ENCODE results near the gene RAB13.
"Not testable (repeated sequence)": the region's sequence is repeated elsewhere in the genome, so short reads cannot be mapped to it uniquely, and the experiment has no call there.

RAB13 gene

DNA sequence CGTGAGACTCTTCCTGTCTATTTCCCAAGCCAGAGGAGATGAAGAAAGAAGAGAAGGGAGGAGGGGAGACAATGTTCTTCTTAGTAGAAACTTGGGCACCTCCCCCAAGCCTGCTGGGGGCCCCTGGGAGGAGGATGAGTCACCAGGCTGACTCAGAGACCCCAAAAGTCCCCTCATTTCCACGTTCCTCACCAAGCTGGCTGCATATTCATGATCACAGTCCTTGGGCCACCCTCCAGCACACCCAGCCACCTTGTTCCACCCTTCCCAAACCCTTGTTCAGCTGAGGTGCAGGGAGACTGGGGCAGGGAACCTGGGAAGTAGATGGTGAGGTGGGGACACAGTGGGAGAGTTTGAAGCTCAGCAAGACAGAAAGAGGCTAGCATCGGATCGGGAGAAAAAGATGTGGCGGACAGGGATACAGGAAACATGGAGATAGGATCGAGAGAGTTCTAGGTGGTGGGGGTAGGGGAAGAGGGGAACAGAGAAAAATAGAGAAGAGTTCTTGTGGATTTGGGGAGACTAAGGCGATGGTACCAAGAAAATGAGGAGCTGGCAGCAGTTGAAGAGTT is 712 bp downstream of the RAB13 start:
- H3K4me3 ChIP-seq (ENCODE audit: low read depth, low read length), result peak overlapping the region; percentile 66
- TF ChIP-seq, protein P1, sequence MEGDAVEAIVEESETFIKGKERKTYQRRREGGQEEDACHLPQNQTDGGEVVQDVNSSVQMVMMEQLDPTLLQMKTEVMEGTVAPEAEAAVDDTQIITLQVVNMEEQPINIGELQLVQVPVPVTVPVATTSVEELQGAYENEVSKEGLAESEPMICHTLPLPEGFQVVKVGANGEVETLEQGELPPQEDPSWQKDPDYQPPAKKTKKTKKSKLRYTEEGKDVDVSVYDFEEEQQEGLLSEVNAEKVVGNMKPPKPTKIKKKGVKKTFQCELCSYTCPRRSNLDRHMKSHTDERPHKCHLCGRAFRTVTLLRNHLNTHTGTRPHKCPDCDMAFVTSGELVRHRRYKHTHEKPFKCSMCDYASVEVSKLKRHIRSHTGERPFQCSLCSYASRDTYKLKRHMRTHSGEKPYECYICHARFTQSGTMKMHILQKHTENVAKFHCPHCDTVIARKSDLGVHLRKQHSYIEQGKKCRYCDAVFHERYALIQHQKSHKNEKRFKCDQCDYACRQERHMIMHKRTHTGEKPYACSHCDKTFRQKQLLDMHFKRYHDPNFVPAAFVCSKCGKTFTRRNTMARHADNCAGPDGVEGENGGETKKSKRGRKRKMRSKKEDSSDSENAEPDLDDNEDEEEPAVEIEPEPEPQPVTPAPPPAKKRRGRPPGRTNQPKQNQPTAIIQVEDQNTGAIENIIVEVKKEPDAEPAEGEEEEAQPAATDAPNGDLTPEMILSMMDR (IDR thresholded peaks at IDR 0.05; ENCODE audit: low read depth, low read length), result no peak

DNA sequence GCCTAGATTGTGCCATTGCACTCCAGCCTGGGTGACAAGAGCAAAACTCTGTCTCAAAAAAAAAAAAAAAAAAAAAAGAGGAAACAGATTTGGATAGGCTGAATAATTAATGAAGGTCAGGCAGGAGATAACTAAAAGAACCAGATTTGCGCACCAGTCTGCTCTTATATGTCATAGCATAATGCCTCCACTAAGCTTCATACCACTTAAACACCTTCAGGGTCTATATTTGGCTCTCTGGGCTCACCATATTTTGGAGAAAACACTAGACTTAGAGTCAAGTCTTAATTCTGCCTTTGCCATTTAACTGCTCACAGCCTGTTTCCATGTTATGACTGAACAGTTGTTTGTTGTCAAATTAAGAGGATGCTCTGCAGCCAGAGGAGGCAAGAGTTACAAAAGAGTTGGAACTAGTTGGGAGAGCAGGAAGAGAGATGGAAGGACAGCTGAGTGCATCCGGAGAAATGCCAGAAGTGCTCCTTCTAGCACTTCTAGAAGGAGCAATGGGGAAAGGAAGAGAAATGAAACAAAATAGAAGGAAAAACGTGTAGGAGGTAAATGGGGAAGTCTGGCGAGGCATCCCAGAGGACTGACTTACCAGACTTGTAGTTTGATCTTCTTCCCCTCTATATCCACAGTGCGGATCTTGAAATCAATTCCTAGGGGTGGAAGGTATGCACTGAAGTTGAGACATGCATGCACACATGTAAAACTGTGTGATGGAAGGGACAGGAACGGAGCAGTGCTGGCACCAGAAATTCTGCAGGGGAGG is 1.8 kb downstream of the RAB13 start:
- peak overlapping the region; percentile 66 for H3K4me3 ChIP-seq (ENCODE audit: low read depth, low read length)
- TF ChIP-seq, protein P1 (IDR thresholded peaks at IDR 0.05; ENCODE audit: low read depth, low read length), result no peak

DNA sequence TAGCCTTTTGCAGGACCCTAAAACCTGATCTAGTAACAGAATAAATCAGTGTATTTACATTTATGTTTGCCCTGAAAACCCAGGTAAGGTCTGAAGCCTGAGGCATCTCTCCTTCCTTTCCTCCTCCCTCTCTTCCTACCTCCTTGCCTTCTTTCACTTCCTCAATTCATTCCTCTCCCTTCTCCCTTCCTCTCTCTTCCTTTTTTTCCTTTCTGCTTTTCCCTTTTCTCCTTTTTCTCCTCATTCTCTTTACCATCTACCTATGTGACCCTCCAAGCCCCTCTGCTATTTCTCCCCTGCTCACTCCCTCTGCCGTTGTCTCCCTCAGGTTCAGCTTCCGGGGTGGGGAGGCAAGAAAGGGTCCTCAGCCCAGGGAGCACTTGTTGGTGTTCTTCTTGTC is 4.4 kb downstream of the RAB13 start:
- not testable (repeated sequence) for H3K4me3 ChIP-seq (ENCODE audit: low read depth, low read length)

DNA sequence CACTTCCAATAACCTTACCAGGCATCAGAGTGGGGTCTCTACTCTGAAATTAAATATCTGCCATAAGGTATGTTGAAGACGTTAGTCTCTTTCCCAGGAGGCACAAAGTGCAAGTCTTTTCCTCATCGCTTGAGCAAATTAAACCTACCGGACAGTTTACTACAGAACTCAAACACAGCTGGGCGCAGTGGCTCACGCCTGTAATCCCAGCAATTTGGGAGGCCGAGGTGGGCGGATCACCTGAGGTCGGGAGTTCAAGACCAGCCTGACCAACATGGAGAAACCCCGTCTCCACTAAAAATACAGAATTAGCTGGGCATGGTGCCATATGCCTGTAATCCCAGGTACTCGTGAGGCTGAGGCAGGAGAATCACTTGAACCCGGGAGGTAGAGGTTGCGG is 7.0 kb downstream of the RAB13 start:
- H3K4me3 ChIP-seq (ENCODE audit: low read depth, low read length), result not testable (repeated sequence)

DNA sequence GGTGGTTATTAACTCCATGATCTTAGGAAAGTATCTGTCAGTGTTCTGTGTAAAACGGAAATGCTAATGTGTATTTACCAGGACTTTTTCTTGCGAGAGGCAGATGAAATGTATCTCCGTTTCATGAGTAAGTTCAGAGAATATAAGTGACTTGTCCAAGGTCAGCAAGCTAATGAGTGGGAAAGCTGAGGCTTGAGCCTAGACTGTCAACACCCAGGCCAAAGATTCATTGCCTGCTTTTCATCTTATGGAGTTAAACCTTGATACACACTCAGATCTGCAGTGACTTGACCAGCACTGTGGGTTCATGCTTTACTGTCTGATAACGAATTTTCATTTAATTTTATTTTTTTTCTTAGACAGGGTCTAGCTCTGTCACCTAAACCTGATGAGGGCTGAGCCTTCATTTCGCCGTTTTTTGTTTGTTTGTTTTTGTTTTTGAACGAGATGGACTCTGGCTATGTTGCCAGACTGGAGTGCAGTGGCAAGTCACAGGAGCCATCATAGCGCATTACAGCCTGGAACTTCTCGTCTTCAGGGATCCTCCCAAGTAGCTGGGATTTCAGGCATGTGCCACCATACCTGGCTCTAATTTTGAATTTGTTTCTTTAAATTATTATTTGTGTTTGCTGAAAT is 7.7 kb downstream of the RAB13 start:
- TF ChIP-seq, protein P1 (IDR thresholded peaks at IDR 0.05; ENCODE audit: low read depth, low read length), result no peak
- H3K4me3 ChIP-seq (ENCODE audit: low read depth, low read length), result peak overlapping the region; percentile 97

DNA sequence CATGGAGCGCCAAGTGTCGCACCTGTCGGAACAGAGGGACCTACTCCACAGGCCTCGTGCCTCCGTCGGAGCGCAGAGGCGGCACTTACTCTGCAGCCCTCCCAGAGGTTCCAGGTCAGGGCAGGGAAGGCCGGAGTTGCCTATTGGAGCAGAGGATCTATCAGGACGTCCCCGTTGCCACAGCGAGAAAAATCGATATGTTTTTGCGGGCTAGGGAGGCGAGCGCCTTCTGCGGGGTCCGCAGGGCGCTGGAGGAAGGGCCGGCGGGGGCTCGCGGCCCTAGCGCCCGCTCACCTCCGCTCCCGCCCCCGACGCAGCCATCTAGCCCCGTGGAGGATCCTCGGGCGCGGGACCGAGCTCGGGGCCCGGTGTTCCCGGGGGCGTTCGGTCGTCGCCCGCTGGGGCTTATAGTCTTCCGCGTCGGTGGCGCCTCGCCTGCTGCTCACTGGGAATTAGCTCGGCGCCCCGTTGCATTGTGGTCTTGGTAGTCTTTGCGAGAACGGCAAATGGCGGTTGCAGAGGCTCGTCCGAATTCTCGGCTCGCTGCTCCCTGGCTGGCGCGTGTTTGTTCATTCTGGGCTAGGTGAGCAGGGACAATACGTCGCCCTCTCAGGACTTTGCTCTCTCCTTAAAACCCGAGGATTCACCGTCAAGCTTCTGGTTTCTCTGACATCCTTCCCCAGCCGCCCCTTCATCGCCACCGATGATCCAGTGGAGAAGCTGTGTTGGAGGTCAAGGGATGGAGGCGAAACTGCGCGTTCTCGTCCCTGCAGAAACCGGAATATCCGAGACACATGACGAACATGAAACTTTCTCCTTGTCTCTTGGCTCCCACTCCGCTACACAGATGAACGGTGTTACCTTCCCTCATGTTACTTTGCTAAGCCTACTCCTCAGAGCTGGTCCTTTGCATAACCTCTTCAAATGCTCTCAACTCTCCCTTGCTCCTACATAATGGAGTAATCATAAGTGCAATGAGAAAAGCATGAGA is 8.6 kb downstream of the RAB13 start, which contains the start of gene JTB:
Gene JTB (minus strand): TSS at position 425 of the 991 bp plus-strand sequence. CDS start 422 bp downstream, at position 3.
- peak within 1 kb of the TSS; percentile 97 for H3K4me3 ChIP-seq (ENCODE audit: low read depth, low read length)
- TF ChIP-seq, protein P1 (IDR thresholded peaks at IDR 0.05; ENCODE audit: low read depth, low read length), result no peak

DNA sequence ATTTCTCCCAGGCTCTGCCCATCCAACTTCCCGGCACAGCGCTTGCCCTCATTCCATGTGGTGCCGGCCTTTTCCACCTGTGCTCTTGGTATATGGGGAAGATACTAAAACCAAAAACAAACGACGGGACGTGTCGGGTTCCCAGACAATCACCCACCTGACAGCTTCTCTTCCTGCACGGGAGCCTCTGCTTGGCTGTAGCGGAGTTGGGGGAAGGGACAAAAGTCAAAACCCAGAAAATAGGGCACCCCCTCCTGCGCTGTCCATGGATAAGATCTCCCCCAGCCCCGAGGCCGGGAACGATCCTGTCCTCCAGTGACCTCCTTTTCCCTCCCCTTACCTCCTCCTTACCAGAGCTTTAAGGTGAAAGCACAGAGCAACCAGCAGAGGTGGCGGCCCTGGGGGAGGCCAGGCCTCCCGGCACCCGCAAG is 9.3 kb downstream of the RAB13 start:
- TF ChIP-seq, protein P1 (IDR thresholded peaks at IDR 0.05; ENCODE audit: low read depth, low read length), result no peak
- H3K4me3 ChIP-seq (ENCODE audit: low read depth, low read length), result peak overlapping the region; percentile 97
